K562 (cell line): ENCODE results near the gene PRSS50. TPM values are rescaled to one million over a fixed set of nuclear protein-coding genes. Genes with fewer than 3 reads are reported as not detected.

Source experiments
- ATAC-seq: fragments of 200-7000 bp; cut with Tn5 transposase; 3 replicates; pipeline ENCODE4 v1.9.1; 2020; ENCODE audit warnings: moderate library complexity
- BruUV-seq: library from RNA; stranded (reverse); fragments of 400-500 nt; replicated peaks from 2 replicates; lab custom pipeline; 2021; lab: Mats Ljungman, UMichigan
- CTCF ChIA-PET: fragments of 300-600 bp; formaldehyde crosslinking; extraction: SDS; loops from one replicate; lab custom pipeline; 2021; ENCODE audit warnings: low intra/inter-chr PET ratio; lab: Yijun Ruan, JAX
- POLR2A ChIA-PET: fragments of 300-600, 350-650 bp; sonication (Branson Sonifier 250); formaldehyde crosslinking; extraction: SDS; loops from one replicate; lab custom pipeline; 2021; ENCODE audit warnings: antibody characterized with exemption, inconsistent platforms; lab: Yijun Ruan, JAX
- DNase-seq, 4 experiments: peaks; one replicate each; pipeline versions ENCODE4 v3.0.0 to v3.0.0-alpha.2; 2011 to 2018; ENCODE audit warnings: low spot score in 3 of 4, mixed read lengths in 3 of 4; ENCODE audit errors: extremely low read depth in 1 of 4
- FAIRE-seq: peaks from 2 replicates; lab custom pipeline; 2011; peaks lifted over from hg19 to GRCh38; lab: Jason Lieb, UNC
- H2AFZ ChIP-seq: 2 replicates; pipeline ENCODE4 v1.6.0; 2011; ENCODE audit warnings: low read depth, low read length, control low read depth, inconsistent platforms
- H3K27ac ChIP-seq: fragments of 200-600 bp; 3 replicates; pipeline ENCODE4 v1.8.0; 2011; ENCODE audit warnings: low read depth, mild to moderate bottlenecking, control low read depth, inconsistent platforms, low read length, moderate library complexity, mixed read lengths; ENCODE audit errors: extremely low read depth
- H3K27me3 ChIP-seq, 2 experiments: fragments of 300-600 bp in 1 of 2; 2 replicates in 1 of 2; 3 replicates in 1 of 2; pipeline versions ENCODE4 v1.6.0 to v1.8.0; 2011; ENCODE audit warnings: inconsistent platforms in 2 of 2, low read length in 2 of 2, mild to moderate bottlenecking in 1 of 2, mixed read lengths in 1 of 2, moderate library complexity in 1 of 2; ENCODE audit not compliant: control insufficient read depth in 2 of 2, insufficient read depth in 2 of 2
- H3K36me3 ChIP-seq: fragments of 300-600 bp; 3 replicates; pipeline ENCODE4 v1.8.0; 2011; ENCODE audit warnings: mild to moderate bottlenecking, low read length, inconsistent platforms; ENCODE audit not compliant: control insufficient read depth, insufficient read depth
- H3K4me1 ChIP-seq, 2 experiments: fragments of 200-600 bp in 1 of 2; replicated peaks in 1 of 2; 2 replicates in 1 of 2; 3 replicates in 1 of 2; pipeline versions ENCODE4 v1.5.1 to v1.8.0; 2011; ENCODE audit warnings: inconsistent platforms in 2 of 2, low read length in 2 of 2, mild to moderate bottlenecking in 1 of 2, mixed read lengths in 1 of 2, moderate library complexity in 1 of 2; ENCODE audit not compliant: control insufficient read depth in 2 of 2, insufficient read depth in 2 of 2
- H3K4me2 ChIP-seq: 2 replicates; pipeline ENCODE4 v1.6.1; 2011; ENCODE audit warnings: low read length, control low read depth, inconsistent platforms, mixed read lengths; ENCODE audit not compliant: insufficient read depth
- H3K4me3 ChIP-seq: fragments of 200-600 bp; sonication (generic), shearing (Covaris generic); 2 replicates; pipeline ENCODE4 v1.5.1; 2016; ENCODE audit warnings: control low read depth, inconsistent platforms
- H3K79me2 ChIP-seq: fragments of 200-600 bp; 3 replicates; pipeline ENCODE4 v1.8.0; 2011; ENCODE audit warnings: low read length, inconsistent platforms; ENCODE audit not compliant: control insufficient read depth, insufficient read depth
- H3K9ac ChIP-seq, 2 experiments: 2 replicates each; pipeline versions ENCODE4 v1.6.0 to v1.6.1; 2011; ENCODE audit warnings: low read depth in 2 of 2, low read length in 2 of 2, control low read depth in 1 of 2, inconsistent platforms in 1 of 2, mild to moderate bottlenecking in 1 of 2, mixed read lengths in 1 of 2; ENCODE audit not compliant: insufficient read depth in 1 of 2
- H3K9me1 ChIP-seq: one replicate; pipeline ENCODE4 v1.6.0; 2011; ENCODE audit warnings: inconsistent platforms, mild to moderate bottlenecking, low read length, moderate library complexity; ENCODE audit not compliant: control insufficient read depth, insufficient read depth
- H3K9me3 ChIP-seq: replicated peaks from 2 replicates; pipeline ENCODE4 v1.5.1; 2011; ENCODE audit warnings: low read depth, low read length, inconsistent platforms; ENCODE audit not compliant: control insufficient read depth, insufficient read depth
- H4K20me1 ChIP-seq: replicated peaks from 2 replicates; pipeline ENCODE4 v1.6.1; 2011; ENCODE audit warnings: low read length, inconsistent platforms, mixed read lengths; ENCODE audit not compliant: control insufficient read depth, insufficient read depth
- MAZ ChIP-seq, 2 experiments: fragments of 450-650 bp in 1 of 2; sonication (generic) in 1 of 2; formaldehyde crosslinking; IDR thresholded peaks in 1 of 2; conservative IDR thresholded peaks in 1 of 2; 2 replicates each; pipeline versions ENCODE4 v1.4.0 to v1.5.0; 2020; ENCODE audit warnings: mild to moderate bottlenecking in 1 of 2, missing genetic modification reagents in 1 of 2
- MED1 ChIP-seq: sonication (generic); formaldehyde crosslinking; IDR thresholded peaks from 2 replicates; pipeline ENCODE4 v1.8.1; 2023; ENCODE audit warnings: missing genetic modification reagents, borderline replicate concordance
- SMAD2 ChIP-seq: fragments of 150-350 bp; IDR thresholded peaks from 2 replicates; pipeline ENCODE4 v1.6.1; 2014; ENCODE audit warnings: low read depth, mild to moderate bottlenecking, low read length
- ZC3H8 ChIP-seq: fragments of 450-650 bp; IDR thresholded peaks from 2 replicates; pipeline ENCODE4 v1.6.1; 2017
- ZNF324 ChIP-seq: fragments of 250-450 bp; sonication (Bioruptor Pico); IDR thresholded peaks from 2 replicates; pipeline ENCODE4 v1.4.0; 2020; ENCODE audit warnings: mild to moderate bottlenecking
- WGBS: fragments of 100-300 bp; shearing (Covaris generic); methylation state at CpG from one replicate; pipeline ENCODE4 v1.1.6; 2016; ENCODE audit warnings: low coverage, mixed read lengths; ENCODE audit not compliant: insufficient coverage; ENCODE audit errors: missing lambda C conversion rate; 5-methylcytosine and 5-hydroxymethylcytosine counted together
- in situ Hi-C: fragments of 300-500 bp; cut with MboI; formaldehyde crosslinking; loops from 4 replicates; pipeline ENCODE4 v1.15.0; 2018; ENCODE audit warnings: inconsistent platforms, mixed read lengths
- intact Hi-C: fragments of 100-400 bp; cut with micrococcal nuclease; formaldehyde crosslinking; loops from 2 replicates; pipeline ENCODE4 v1.14.2; 2022
- polyA plus RNA-seq, 8 experiments: library from polyadenylated mRNA; depleted of rRNA in 4 of 8; stranded (reverse) in 5 of 8; unstranded in 3 of 8; fragments of >200 nt; fragmentation: Nextera tagmentation in 2 of 8; fragmentation: Illumina TruSeq in 1 of 8; extraction: Ambion mirVana in 2 of 8; extraction: Trizol in 1 of 8; gene quantifications; 2 replicates each; pipeline versions ENCODE4 v1.2.1 to v1.2.3, GENCODE V29; 2011 to 2014; ENCODE audit warnings: inconsistent platforms in 1 of 8, missing spikeins in 1 of 8
- small RNA-seq: library from RNA; depleted of rRNA; stranded (forward); fragments of <200 nt; gene quantifications from one replicate; pipeline ENCODE3, GENCODE V24; 2014
- total RNA-seq, 7 experiments: library from RNA; depleted of rRNA in 6 of 7; stranded (reverse); fragments of >200 nt in 6 of 7; fragmentation: Illumina TruSeq in 2 of 7; extraction: Trizol in 2 of 7; gene quantifications; 2 replicates each; pipeline versions ENCODE4 v1.2.1 to v1.2.3, GENCODE V29; 2011 to 2021; ENCODE audit warnings: low replicate concordance in 1 of 7
- TF ChIP-seq, protein P1 (sequence below), 3 experiments: IDR thresholded peaks in 2 of 3; conservative IDR thresholded peaks in 1 of 3; 2 replicates each; pipeline ENCODE4 v1.5.1; 2011 to 2012; ENCODE audit warnings: low read length in 3 of 3, mild to moderate bottlenecking in 3 of 3, control low read depth in 2 of 3, improper control_type of control experiment in 1 of 3, inconsistent platforms in 1 of 3, low read depth in 1 of 3, mixed read lengths in 1 of 3, moderate library complexity in 1 of 3; ENCODE audit not compliant: insufficient read depth in 2 of 3

PRSS50 gene
- total and polyA plus RNA-seq, 9 of the 15 experiments (the other 6 are each of a cell fraction or from before 2014, with no cell fraction given): 0.01 TPM; not detected in 8

DNA sequence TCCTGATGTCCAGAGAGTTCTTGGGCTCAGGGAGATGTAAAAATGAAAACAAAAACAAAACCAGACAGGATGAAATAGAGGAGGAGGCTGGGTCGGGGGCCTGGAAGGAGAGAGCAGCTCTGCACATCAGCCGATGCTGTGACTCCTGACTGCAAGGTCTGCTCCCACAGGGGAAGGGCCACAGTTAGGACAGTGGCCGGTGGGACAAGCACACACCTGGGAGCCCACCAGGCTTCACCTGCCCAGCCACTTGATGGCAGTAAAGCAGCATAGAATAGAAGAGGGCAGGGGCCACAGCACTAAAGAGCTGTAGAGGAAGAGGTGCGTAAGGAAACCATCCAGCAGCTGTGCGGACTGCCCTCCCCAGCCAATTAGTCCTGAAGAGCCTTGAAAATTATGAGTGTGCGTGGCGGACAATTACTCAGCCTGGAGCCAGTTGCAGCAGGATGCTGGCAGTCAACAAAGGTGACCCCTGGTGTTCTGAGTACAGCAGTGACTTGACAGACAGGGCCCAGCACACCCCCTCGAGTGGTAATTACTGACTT lies 54.0 kb downstream of the PRSS50 start (continued):
- TF ChIP-seq, protein P1, sequence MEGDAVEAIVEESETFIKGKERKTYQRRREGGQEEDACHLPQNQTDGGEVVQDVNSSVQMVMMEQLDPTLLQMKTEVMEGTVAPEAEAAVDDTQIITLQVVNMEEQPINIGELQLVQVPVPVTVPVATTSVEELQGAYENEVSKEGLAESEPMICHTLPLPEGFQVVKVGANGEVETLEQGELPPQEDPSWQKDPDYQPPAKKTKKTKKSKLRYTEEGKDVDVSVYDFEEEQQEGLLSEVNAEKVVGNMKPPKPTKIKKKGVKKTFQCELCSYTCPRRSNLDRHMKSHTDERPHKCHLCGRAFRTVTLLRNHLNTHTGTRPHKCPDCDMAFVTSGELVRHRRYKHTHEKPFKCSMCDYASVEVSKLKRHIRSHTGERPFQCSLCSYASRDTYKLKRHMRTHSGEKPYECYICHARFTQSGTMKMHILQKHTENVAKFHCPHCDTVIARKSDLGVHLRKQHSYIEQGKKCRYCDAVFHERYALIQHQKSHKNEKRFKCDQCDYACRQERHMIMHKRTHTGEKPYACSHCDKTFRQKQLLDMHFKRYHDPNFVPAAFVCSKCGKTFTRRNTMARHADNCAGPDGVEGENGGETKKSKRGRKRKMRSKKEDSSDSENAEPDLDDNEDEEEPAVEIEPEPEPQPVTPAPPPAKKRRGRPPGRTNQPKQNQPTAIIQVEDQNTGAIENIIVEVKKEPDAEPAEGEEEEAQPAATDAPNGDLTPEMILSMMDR (IDR thresholded peaks at IDR 0.05 in 2 of 3, conservative IDR thresholded peaks at IDR 0.05 in 1 of 3; ENCODE audit: insufficient read depth in 2 of 3, low read depth in 1 of 3, low read length in 3 of 3): peak in 2 of 3 experiments; percentile 39; a peak in 3 of 6 replicates

- FAIRE-seq: no peak
- H3K9me1 ChIP-seq: no peaks in the 10 kb centered on the region
Observed at GRCh38 chr3:46662771-46663551, 54.7 kb downstream of the PRSS50 start.

More at GRCh38 chr3:46662771-46663551, 54.7 kb downstream of the PRSS50 start:
- ATAC-seq (no peak), DNase-seq (no peak)
- Histone ChIP-seq H3K27ac (no peak overlapping the region), H3K79me2 (no peaks in the 10 kb centered on the region), H3K27me3 (peaks cover 18 to 95% of the 10 kb centered on the region in 2 experiments), H3K36me3 (no peaks in the 10 kb centered on the region), H3K4me2 (no peak overlapping the region), H3K4me3 (no peak overlapping the region), H3K9me3 (no peaks in the 10 kb centered on the region), H4K20me1 (peaks cover 11% of the 10 kb centered on the region; the same call in 1 of the 2 replicates), H3K9ac (0 out of 4 replicates have a peak overlapping the region, but pooled peaks of 1 of the 2 experiments have one; percentile 40), H3K4me1 (no peaks in the 10 kb centered on the region), H2AFZ (no peak overlapping the region)
- in situ Hi-C loops (no loop called here), intact Hi-C loops (no loop called here)
- WGBS: 11% methylated on average over 17 of the region's 17 CpGs
- no TSS peak for BruUV-seq
- POLR2A ChIA-PET: interaction anchor here (1.0 kb wide), 1 partner anchor 9 kb away, joined by 5 read pairs; no protein-coding TSS in a partner anchor
- CTCF ChIA-PET: no interaction called here
- TF ChIP-seq SMAD2: no peak
- no peak for TF ChIP-seq MAZ (CRISPR knock-in tag; conservative IDR thresholded peaks at IDR 0.05 in 1 of 2, IDR thresholded peaks at IDR 0.05 in 1 of 2)
- no peak for TF ChIP-seq MED1
- TF ChIP-seq ZC3H8: no peak
- no peak for TF ChIP-seq ZNF324 (CRISPR knock-in tag)

Small RNA genes within 50 kb of the gene (small RNA-seq; reads per million reads assigned to genes)
- not detected for gene PRSS45

Other genes starting within 250 kb of the PRSS50 start
- not detected in 2 replicates for gene RTP3, start 219.9 kb downstream of the PRSS50 start, total RNA-seq (2014; rRNA removed)
- gene RTP3, start 219.9 kb downstream of the PRSS50 start, total RNA-seq (2014; rRNA removed; fragmentation: Illumina TruSeq; extraction: Trizol): not detected in 2 replicates
- gene RTP3, start 219.9 kb downstream of the PRSS50 start, total RNA-seq (2015; rRNA removed; fragmentation: Illumina TruSeq; extraction: Trizol): not detected in 2 replicates
- gene RTP3, start 219.9 kb downstream of the PRSS50 start, total RNA-seq (2021): not detected in 2 replicates
- not detected in 2 replicates for gene RTP3, start 219.9 kb downstream of the PRSS50 start, polyA plus RNA-seq (2011; rRNA removed)
- gene RTP3, start 219.9 kb downstream of the PRSS50 start, polyA plus RNA-seq (2014; fragmentation: Illumina TruSeq; extraction: Trizol): not detected in 2 replicates
- gene RTP3, start 219.9 kb downstream of the PRSS50 start, polyA plus RNA-seq (2014; fragmentation: Nextera tagmentation; extraction: Ambion mirVana): not detected
- not detected in 2 replicates for gene RTP3, start 219.9 kb downstream of the PRSS50 start, polyA plus RNA-seq (2014; rRNA removed)
- gene LRRC2, start 151.6 kb downstream of the PRSS50 start, total RNA-seq (2014; rRNA removed): not detected in 2 replicates
- gene LRRC2, start 151.6 kb downstream of the PRSS50 start, total RNA-seq (2014; rRNA removed; fragmentation: Illumina TruSeq; extraction: Trizol): not detected in 2 replicates
- gene LRRC2, start 151.6 kb downstream of the PRSS50 start, total RNA-seq (2015; rRNA removed; fragmentation: Illumina TruSeq; extraction: Trizol): 0.04 TPM in 1 of 2 replicates, not detected in the other
- gene LRRC2, start 151.6 kb downstream of the PRSS50 start, total RNA-seq (2021): not detected in 2 replicates
- 0.04 and 0.07 TPM in 2 replicates for gene LRRC2, start 151.6 kb downstream of the PRSS50 start, polyA plus RNA-seq (2011; rRNA removed)
- 0.01 TPM in 1 of 2 replicates, not detected in the other for gene LRRC2, start 151.6 kb downstream of the PRSS50 start, polyA plus RNA-seq (2014; fragmentation: Illumina TruSeq; extraction: Trizol)
- under 1 TPM in 1 of 2 experiments, not detected in 1; 0.04 TPM for gene LRRC2, start 151.6 kb downstream of the PRSS50 start, polyA plus RNA-seq (2014; fragmentation: Nextera tagmentation; extraction: Ambion mirVana)
- 0.01 TPM in 1 of 2 replicates, not detected in the other for gene LRRC2, start 151.6 kb downstream of the PRSS50 start, polyA plus RNA-seq (2014; rRNA removed)
- gene FAM240A, start 105.3 kb downstream of the PRSS50 start, total RNA-seq (2014; rRNA removed): not detected in 2 replicates
- gene FAM240A, start 105.3 kb downstream of the PRSS50 start, total RNA-seq (2014; rRNA removed; fragmentation: Illumina TruSeq; extraction: Trizol): not detected in 2 replicates
- not detected in 2 replicates for gene FAM240A, start 105.3 kb downstream of the PRSS50 start, total RNA-seq (2015; rRNA removed; fragmentation: Illumina TruSeq; extraction: Trizol)
- gene FAM240A, start 105.3 kb downstream of the PRSS50 start, total RNA-seq (2021): not detected in 2 replicates
- not detected in 2 replicates for gene FAM240A, start 105.3 kb downstream of the PRSS50 start, polyA plus RNA-seq (2011; rRNA removed)
- not detected in 2 replicates for gene FAM240A, start 105.3 kb downstream of the PRSS50 start, polyA plus RNA-seq (2014; fragmentation: Illumina TruSeq; extraction: Trizol)
- not detected for gene FAM240A, start 105.3 kb downstream of the PRSS50 start, polyA plus RNA-seq (2014; fragmentation: Nextera tagmentation; extraction: Ambion mirVana)
- gene FAM240A, start 105.3 kb downstream of the PRSS50 start, polyA plus RNA-seq (2014; rRNA removed): not detected in 2 replicates
- gene ALS2CL, start 24.2 kb downstream of the PRSS50 start, total RNA-seq (2014; rRNA removed): 0.05 TPM in 1 of 2 replicates, not detected in the other
- 0.04 TPM in 1 of 2 replicates, not detected in the other for gene ALS2CL, start 24.2 kb downstream of the PRSS50 start, total RNA-seq (2014; rRNA removed; fragmentation: Illumina TruSeq; extraction: Trizol)
- not detected in 2 replicates for gene ALS2CL, start 24.2 kb downstream of the PRSS50 start, total RNA-seq (2015; rRNA removed; fragmentation: Illumina TruSeq; extraction: Trizol)
- 0.13 TPM in 2 replicates for gene ALS2CL, start 24.2 kb downstream of the PRSS50 start, total RNA-seq (2021)
- gene ALS2CL, start 24.2 kb downstream of the PRSS50 start, polyA plus RNA-seq (2011; rRNA removed): 0.03 and 0.18 TPM in 2 replicates
- 0.07 TPM in 1 of 2 replicates, not detected in the other for gene ALS2CL, start 24.2 kb downstream of the PRSS50 start, polyA plus RNA-seq (2014; fragmentation: Illumina TruSeq; extraction: Trizol)
- not detected for gene ALS2CL, start 24.2 kb downstream of the PRSS50 start, polyA plus RNA-seq (2014; fragmentation: Nextera tagmentation; extraction: Ambion mirVana)
- gene ALS2CL, start 24.2 kb downstream of the PRSS50 start, polyA plus RNA-seq (2014; rRNA removed): 0.05 and 0.09 TPM in 2 replicates
- gene TMIE, start 16.5 kb downstream of the PRSS50 start, total RNA-seq (2014; rRNA removed): not detected in 2 replicates
- gene TMIE, start 16.5 kb downstream of the PRSS50 start, total RNA-seq (2014; rRNA removed; fragmentation: Illumina TruSeq; extraction: Trizol): not detected in 2 replicates
- not detected in 2 replicates for gene TMIE, start 16.5 kb downstream of the PRSS50 start, total RNA-seq (2015; rRNA removed; fragmentation: Illumina TruSeq; extraction: Trizol)
- gene TMIE, start 16.5 kb downstream of the PRSS50 start, total RNA-seq (2021): not detected in 2 replicates
- not detected in 2 replicates for gene TMIE, start 16.5 kb downstream of the PRSS50 start, polyA plus RNA-seq (2011; rRNA removed)
- gene TMIE, start 16.5 kb downstream of the PRSS50 start, polyA plus RNA-seq (2014; fragmentation: Illumina TruSeq; extraction: Trizol): not detected in 2 replicates
- not detected for gene TMIE, start 16.5 kb downstream of the PRSS50 start, polyA plus RNA-seq (2014; fragmentation: Nextera tagmentation; extraction: Ambion mirVana)
- gene TMIE, start 16.5 kb downstream of the PRSS50 start, polyA plus RNA-seq (2014; rRNA removed): not detected in 2 replicates
- 0.14 TPM in 1 of 2 replicates, not detected in the other for gene MYL3, start 145.6 kb upstream of the PRSS50 start, total RNA-seq (2014; rRNA removed)
- not detected in 2 replicates for gene MYL3, start 145.6 kb upstream of the PRSS50 start, total RNA-seq (2014; rRNA removed; fragmentation: Illumina TruSeq; extraction: Trizol)
- not detected in 2 replicates for gene MYL3, start 145.6 kb upstream of the PRSS50 start, total RNA-seq (2015; rRNA removed; fragmentation: Illumina TruSeq; extraction: Trizol)
- not detected in 2 replicates for gene MYL3, start 145.6 kb upstream of the PRSS50 start, total RNA-seq (2021)
- not detected in 2 replicates for gene MYL3, start 145.6 kb upstream of the PRSS50 start, polyA plus RNA-seq (2011; rRNA removed)
- gene MYL3, start 145.6 kb upstream of the PRSS50 start, polyA plus RNA-seq (2014; fragmentation: Illumina TruSeq; extraction: Trizol): not detected in 2 replicates
- under 1 TPM in 1 of 2 experiments, not detected in 1; 0.45 TPM for gene MYL3, start 145.6 kb upstream of the PRSS50 start, polyA plus RNA-seq (2014; fragmentation: Nextera tagmentation; extraction: Ambion mirVana)
- not detected in 2 replicates for gene MYL3, start 145.6 kb upstream of the PRSS50 start, polyA plus RNA-seq (2014; rRNA removed)
- gene PTH1R, start 159.9 kb upstream of the PRSS50 start, total RNA-seq (2014; rRNA removed): not detected in 2 replicates
- gene PTH1R, start 159.9 kb upstream of the PRSS50 start, total RNA-seq (2014; rRNA removed; fragmentation: Illumina TruSeq; extraction: Trizol): not detected in 2 replicates
- gene PTH1R, start 159.9 kb upstream of the PRSS50 start, total RNA-seq (2015; rRNA removed; fragmentation: Illumina TruSeq; extraction: Trizol): not detected in 2 replicates
- not detected in 2 replicates for gene PTH1R, start 159.9 kb upstream of the PRSS50 start, total RNA-seq (2021)
- not detected in 2 replicates for gene PTH1R, start 159.9 kb upstream of the PRSS50 start, polyA plus RNA-seq (2011; rRNA removed)
- gene PTH1R, start 159.9 kb upstream of the PRSS50 start, polyA plus RNA-seq (2014; fragmentation: Illumina TruSeq; extraction: Trizol): not detected in 2 replicates
- not detected for gene PTH1R, start 159.9 kb upstream of the PRSS50 start, polyA plus RNA-seq (2014; fragmentation: Nextera tagmentation; extraction: Ambion mirVana)
- not detected in 2 replicates for gene PTH1R, start 159.9 kb upstream of the PRSS50 start, polyA plus RNA-seq (2014; rRNA removed)